CD1c-positive myeloid dendritic cell (primary cell): ENCODE measurements around the gene GPRIN1.
A peak's percentile ranks its signal among the peaks of the same experiment; 100 is the strongest.
"Not testable (repeated sequence)": the region's sequence is repeated elsewhere in the genome, so short reads cannot be mapped to it uniquely, and the experiment has no call there.

Source experiments
- DNase-seq: peaks from one replicate; pipeline ENCODE4 v3.0.0-alpha.2; 2016; ENCODE audit errors: extremely low spot score

Gene GPRIN1

DNA sequence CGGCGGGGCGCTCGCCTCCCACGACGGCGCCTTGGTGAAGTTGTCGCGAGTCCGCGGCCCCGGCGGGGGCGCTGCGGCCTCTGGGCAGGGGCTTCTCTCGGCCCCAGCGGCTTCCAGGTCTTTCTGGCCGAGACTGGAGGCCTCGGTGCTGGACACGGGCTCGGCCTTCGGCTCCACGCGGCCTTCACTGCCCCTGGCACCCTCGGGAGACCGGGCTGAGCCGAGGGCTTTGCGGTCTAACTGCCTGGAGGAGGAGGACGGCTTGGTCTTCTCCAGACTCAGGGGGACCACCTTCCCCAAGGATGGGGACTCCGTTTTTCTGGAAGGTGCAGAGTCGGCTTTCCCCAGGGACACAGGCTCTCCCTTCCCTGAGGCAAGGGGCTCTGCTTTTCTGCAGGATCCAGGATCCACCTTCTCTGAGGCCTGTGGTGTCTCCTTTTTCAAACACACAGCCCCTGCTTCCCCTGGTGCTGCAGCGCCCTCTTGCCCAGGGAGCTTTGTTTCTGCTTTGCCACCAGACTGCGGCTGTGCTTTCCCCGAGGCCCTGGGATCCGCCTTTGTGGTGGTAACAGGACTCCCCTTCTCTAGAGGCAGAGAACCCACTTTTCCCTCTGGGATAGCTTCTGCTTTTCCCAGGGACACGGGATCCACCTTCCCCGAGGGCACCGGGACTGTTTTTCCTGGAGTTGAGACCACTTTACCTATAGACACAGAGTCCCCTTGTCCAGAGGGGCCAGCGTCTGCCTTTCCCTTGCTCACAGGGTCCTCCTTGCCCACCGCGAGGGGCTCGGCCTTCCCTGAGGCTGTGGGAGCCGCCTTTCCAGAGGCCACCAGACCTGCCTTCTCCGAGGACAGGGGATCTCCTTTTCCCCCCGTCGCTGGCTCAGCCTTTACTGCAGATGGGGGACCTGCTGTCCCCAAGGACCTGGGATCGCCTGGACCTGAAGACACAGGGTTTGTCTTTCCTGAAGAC lies 12.3 kb downstream of the GPRIN1 start:
- no peak for DNase-seq

DNA sequence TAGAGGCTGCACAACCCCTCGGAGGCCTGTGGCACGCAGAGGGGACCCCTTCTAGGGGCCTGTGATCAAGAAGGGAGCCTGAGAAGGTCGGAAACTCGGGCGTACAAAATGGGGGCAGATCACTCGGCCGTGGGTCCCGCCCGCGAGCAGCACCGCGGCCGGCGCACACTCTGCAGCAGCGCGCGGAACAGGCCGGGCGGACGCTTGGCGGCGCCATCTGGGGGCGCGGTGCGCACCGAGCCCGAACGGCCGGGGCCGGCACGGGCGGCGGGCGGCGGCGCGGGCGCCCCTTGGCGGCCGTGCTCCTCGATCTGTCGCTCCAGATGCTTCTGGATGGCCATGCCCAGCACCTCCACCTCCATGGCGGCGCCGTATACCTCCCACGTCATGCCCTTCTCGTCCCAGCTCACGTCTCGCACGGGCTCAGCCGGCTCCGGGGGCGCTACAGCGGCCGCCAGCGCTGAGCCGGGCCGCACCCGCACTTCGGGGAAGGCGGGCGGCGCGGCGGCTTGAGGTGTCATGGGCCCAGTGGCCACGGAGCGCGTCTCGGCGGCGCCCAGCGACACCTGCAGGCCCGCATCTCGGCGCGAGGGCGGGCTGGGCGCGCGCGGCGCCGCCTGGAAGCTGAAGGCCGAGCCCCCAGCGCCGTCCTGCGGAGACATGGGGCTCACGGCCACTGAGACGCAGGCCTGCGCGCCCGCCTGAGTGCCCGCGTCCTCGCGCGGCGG lies 13.1 kb downstream of the GPRIN1 start:
- DNase-seq = peak; percentile 58

DNA sequence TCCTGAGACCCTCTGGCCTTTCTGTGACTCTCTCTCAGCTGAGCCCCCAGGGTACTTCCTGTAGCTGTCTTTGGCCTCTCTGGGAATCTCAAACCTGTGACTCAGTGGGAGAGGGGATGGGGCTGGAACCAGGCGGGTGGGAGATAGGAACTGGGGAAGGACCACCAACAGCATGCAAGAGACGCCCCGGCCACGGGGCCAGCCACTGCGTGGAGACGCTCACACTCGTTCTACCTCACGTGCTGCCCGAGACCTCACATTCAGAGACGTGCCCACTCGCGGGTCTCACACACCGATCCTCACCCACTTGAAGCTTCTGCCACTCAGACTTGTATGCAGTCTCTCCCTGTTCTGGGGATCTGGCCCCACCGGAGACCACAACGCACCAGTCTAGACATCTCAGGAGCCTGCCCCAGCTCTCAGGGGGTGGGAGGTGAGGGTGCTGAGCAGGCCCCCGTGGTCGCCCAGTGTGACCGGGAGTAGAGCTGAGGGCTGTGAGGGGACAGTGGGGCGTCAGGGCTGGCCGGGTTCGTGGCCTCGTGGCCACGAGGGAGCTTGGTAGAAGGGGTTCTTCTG lies 13.8 kb downstream of the GPRIN1 start:
- DNase-seq = no peak

DNA sequence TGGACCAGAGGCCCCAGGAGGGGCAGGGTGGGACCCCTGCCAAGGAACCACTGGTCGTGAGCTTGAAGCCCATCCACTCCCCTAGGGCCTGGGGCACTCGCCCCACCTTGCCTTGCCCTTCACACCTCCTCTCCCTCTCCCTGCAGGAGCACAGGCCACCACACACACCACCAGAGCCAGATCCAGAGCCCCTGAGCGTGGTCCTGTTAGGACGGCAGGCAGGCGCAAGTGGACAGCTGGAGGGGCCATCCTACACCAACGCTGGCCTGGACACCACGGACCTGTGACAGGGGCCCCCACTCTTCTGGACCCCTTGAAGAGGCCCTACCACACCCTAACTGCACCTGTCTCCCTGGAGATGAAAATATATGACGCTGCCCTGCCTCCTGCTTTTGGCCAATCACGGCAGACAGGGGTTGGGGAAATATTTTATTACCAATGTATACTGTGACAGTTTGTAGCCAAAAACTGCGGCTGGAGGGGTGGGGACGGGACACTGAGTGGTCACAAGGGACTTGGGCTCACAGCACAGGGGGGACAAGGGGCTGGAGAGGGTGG lies 14.5 kb downstream of the GPRIN1 start:
- DNase-seq = no peak

GRCh38 chr5:176594554-176594953 lies 15.4 kb downstream of the GPRIN1 start:
- no peak for DNase-seq

DNA sequence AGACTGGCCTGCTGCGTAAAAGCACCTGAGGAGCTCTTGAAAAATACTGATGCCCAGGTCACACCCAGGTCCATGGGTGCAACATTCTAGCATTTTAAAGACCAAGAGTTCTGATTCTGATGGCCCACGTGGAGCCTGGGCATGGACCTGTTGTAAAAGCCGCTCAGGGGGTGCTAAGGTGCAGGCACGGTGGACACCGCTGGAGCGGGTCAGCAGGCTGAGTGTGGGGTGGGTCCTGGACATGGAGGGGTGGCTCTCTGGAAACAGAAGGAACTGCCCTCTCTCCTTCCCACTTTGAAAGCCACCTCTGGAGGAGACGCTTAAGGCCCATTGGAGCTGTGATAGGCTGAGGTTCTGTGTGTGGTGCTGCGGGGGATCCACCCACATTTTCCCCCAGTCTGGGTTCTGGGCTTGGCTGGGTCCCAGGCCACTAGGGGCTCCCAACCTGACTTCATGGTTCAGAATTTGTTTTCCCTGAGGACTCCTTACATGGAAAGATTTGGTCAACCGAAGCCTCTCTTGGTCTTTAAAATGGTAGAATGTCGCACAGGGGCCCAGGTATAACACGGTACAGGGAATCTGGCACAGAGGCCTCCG lies 16.6 kb downstream of the GPRIN1 start:
- no peak for DNase-seq

DNA sequence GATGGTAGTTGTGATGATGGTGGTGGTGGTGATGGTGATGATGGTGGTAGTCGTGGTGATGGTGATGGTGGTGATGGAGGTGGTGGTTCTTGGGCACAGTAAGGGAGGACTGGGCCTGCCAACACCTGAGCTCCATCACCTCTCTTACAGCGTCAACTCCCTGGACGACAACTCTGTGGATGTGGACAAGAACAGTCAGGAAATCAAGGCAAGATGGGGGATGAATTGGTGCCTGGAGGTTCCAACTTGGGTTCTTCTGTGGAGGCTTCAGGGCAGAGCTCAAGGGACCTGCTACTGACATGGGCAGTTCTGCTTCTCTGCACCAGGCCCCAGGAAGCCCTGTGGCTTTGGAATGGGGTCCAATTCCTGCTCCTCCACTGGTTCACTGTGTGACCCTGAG lies 17.4 kb downstream of the GPRIN1 start:
- DNase-seq = no peak

GRCh38 chr5:176591667-176592066 lies 18.3 kb downstream of the GPRIN1 start:
- DNase-seq = not testable (repeated sequence)

GRCh38 chr5:176590035-176590717 lies 19.8 kb downstream of the GPRIN1 start:
- no peak for DNase-seq

GRCh38 chr5:176589039-176589769 lies 20.8 kb downstream of the GPRIN1 start:
- no peak for DNase-seq

DNA sequence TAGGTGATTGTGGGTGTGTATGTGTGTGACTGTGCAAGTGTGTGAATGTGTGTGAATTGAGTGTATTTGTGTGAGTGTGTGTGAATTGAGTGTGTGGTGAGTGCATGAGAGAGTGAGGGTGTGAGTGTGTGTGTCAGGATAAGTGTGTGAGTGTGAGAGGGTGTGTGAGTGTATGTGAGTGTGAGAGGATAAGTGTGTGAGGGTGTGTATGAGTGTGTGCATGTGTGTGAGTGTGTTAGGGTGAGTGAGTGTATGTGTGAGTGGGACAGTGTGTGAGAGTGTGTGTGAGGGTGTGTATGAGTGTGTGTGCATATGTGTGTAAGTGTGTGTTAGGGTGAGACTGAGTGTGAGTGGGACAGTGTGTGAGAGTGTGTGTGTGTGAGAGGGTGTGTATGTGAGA lies 21.7 kb downstream of the GPRIN1 start:
- DNase-seq = no peak

DNA sequence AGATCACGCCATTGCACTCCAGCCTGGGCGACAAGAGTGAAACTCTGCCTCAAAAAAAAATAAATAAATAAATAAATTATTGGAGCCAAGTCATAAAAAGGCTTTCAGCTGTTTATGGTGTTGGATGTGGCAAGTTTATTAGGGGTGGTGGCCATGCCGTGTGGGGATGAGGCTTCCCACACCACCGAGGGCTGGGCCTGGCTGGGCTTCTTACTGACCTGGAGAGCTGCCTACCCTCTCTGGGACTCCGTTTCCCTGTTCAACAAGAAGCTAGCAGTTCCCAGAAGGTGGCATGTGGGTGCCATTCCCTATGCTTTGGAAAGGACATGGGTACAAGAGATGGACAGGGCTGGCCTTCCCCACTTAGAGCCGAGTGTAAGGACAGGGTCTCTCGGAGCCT lies 22.6 kb downstream of the GPRIN1 start:
- DNase-seq = no peak

GRCh38 chr5:176583076-176583475 lies 26.9 kb downstream of the GPRIN1 start:
- DNase-seq = no peak

- DNase-seq = no peak
Measured at GRCh38 chr5:176581361-176581760, 28.6 kb downstream of the GPRIN1 start.

DNA sequence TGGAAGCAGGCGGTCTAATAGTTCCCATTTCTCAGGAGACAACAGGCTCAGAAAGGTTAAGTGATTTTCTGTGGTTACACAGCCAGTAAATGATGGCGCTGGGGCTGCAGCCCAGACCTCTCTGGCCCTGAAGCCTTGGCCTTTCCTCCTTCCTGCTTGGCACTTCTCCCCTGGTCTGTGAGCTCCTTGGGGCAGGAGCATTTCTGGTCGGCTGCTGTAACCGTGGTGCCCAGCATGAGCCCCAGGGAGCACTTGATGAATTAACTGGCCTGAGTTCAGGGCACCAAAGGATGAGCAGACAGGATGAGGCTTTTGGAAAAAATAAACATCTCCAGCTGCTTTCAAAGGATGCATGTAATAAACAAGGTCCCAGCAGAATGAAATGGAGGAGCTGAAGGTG lies 30.6 kb downstream of the GPRIN1 start:
- DNase-seq = no peak

GRCh38 chr5:176578391-176578808 lies 31.6 kb downstream of the GPRIN1 start:
- DNase-seq = no peak

DNA sequence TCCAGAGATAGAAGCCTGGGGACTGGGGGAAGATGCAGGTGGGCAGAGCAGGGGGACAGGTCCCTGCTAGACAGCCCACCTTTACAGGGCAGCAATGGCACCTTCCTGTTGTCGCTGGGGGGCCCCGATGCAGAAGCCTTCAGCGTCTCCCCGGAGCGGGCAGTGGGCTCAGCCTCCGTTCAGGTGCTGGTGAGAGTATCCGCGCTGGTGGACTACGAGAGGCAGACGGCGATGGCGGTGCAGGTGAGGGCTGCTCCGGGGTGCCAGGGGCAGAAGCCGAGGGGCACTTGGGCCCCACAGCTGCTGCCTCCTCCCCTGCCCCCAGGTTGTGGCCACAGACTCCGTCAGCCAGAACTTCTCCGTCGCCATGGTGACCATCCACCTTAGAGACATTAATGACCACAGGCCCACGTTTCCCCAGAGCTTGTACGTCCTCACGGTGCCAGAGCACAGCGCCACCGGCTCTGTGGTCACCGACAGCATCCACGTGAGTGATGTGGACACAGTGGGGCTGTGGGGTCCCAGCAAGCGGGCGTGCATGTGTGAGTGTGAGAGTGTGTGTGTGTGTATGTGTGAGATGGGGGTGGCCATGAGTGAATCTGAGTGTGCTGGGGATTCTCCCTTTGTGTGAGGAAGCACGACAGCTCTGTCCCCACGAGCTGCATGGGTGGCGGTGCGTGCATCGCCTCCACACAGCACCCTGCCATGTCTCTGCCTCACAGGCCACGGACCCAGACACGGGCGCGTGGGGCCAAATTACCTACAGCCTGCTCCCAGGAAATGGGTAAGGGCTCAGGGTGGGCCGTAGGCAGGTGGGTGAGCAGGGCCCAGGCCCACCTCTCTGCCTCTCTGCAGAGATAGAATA lies 32.4 kb downstream of the GPRIN1 start:
- no peak for DNase-seq

- no peak for DNase-seq
Measured at GRCh38 chr5:176575488-176576422, 34.2 kb downstream of the GPRIN1 start.
